ENCODE data around the gene MFAP4. TPM values are rescaled to one million over a fixed set of nuclear protein-coding genes. Genes with fewer than 3 reads are reported as not detected.

The MFAP4 gene
- total RNA-seq, 1 experiment from 2014 or later: 0.52 TPM

DNA sequence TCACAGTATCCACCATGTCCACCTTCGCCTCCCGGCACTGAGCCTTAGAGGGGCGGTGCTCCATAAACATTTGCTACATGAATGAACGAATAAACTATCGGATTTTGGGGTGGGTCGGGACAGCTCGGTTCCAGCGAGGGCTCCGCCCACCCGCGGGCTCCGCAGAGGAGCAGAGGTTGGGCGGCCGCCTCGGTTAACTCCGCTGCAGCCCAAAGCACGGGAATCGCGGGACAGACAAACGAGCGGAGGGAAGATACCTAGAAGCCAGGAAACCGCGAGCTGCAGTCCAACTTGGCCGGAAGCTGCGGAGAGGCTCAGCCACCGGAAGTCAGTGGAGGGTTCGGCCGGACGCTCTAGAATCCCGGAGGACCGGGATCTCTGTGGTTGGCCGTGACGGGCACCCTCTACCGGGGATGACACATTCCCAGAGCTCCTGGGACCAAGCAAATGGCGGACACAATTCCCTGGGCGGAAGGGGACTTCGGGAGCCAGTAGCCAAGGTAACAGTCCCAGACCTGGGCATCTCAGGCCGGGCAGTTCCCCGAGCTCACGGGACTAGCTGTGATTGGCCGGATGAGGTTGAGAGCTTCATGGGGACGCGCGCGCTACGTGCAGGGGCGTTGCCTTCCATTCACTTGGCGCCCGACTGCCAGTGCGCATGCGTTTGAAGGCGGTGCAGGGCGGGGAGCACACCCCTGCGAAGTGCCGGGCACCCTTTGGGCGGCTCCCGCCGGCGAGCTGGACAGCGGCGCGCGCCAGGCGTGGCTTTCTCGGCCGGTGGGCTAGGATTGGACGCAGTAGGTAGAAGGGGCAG, 9.2 kb downstream of the MFAP4 start:
- no TSS peak for BruUV-seq (replicated peaks)
- ChIA-PET POLR2A (interaction anchor here (0.5 to 2.2 kb wide), 12 partner anchors 9 to 389 kb away, joined by 3 to 13 read pairs (median 4); partner anchors contain the start of genes ALDH3A2, B9D1 and MFAP4), CTCF (interaction anchor here (0.7 to 2.3 kb wide), 10 partner anchors 12 to 389 kb away, joined by 3 to 41 read pairs (median 6); partner anchors contain the start of gene B9D1), RAD21 (ENCODE audit: low non-redundant PET in 1 of 2, low total read pairs in 2 of 2, uncharacterized antibody in 2 of 2, unreplicated experiment in 2 of 2) (interaction anchor here (0.9 to 1.7 kb wide), 5 partner anchors 15 to 69 kb away, joined by 3 to 12 read pairs (median 4); partner anchors contain the start of gene B9D1 (in 1 of the 2))
- Histone ChIP-seq H3K4me1 (ENCODE audit: control insufficient read depth in 1 of 2, insufficient read depth in 2 of 2, low read length in 2 of 2) (peaks cover 9 to 18% of the 10 kb centered on the region in 2 experiments; a peak in 3 of 4 replicates), H3K9me2 (ENCODE audit: insufficient read depth) (no peaks in the 10 kb centered on the region), H3K36me3 (ENCODE audit: control insufficient read depth in 1 of 2, insufficient read depth in 2 of 2, low read length in 2 of 2) (peaks cover 14 to 17% of the 10 kb centered on the region in 2 experiments; a peak in 3 of 4 replicates), H3K4me3 (replicated peaks in 1 of 2; ENCODE audit: low read depth in 1 of 2, low read length in 2 of 2) (peak overlapping the region; percentile 67 to 94), H2AFZ (ENCODE audit: low read depth, low read length, poor library complexity, severe bottlenecking) (peak overlapping the region; percentile 55), H3K9me3 (ENCODE audit: control insufficient read depth in 1 of 2, insufficient read depth in 1 of 2, low read depth in 1 of 2, low read length in 2 of 2) (no peaks in the 10 kb centered on the region), H3K4me2 (ENCODE audit: low read length) (peak overlapping the region; percentile 82), H4K20me1 (ENCODE audit: insufficient read depth) (no peaks in the 10 kb centered on the region), H3K79me2 (ENCODE audit: insufficient read depth, low read length) (peaks cover 7% of the 10 kb centered on the region), H3K9ac (ENCODE audit: low read length) (peak overlapping the region; percentile 74), H3K27ac (ENCODE audit: low read depth, low read length) (peak overlapping the region; percentile 84), H3K27me3 (ENCODE audit: insufficient read depth, low read length) (no peaks in the 10 kb centered on the region)
- DNase-seq (ENCODE audit: low read depth, low spot score) (peak; percentile 96), ATAC-seq (peak; percentile 92)
- TF ChIP-seq SP1 (IDR thresholded peaks at IDR 0.05; ENCODE audit: low read depth) (peak; percentile 74), EZH2 (IDR thresholded peaks at IDR 0.05) (no peak), ZNF274 (IDR thresholded peaks at IDR 0.05; ENCODE audit: low read depth, low read length) (no peak), POLR2A (IDR thresholded peaks at IDR 0.05; ENCODE audit: borderline replicate concordance, extremely low read depth, insufficient read depth, insufficient read length) (peak; percentile 83), YY1 (IDR thresholded peaks at IDR 0.05; ENCODE audit: extremely low read depth, insufficient replicate concordance, low read depth, low read length) (peak; percentile 69), POLR2AphosphoS5 (IDR thresholded peaks at IDR 0.05; ENCODE audit: low read depth, low read length) (peak; percentile 72), ZFX (IDR thresholded peaks at IDR 0.05) (no peak), TCF7L2 (IDR thresholded peaks at IDR 0.05; ENCODE audit: borderline replicate concordance, extremely low read depth, insufficient read depth, insufficient read length) (peak; percentile 51), EZH2phosphoT487 (IDR thresholded peaks at IDR 0.05; ENCODE audit: borderline replicate concordance) (no peak), EGR1 (IDR thresholded peaks at IDR 0.05; ENCODE audit: low read depth) (no peak)
- TF ChIP-seq, protein P1, sequence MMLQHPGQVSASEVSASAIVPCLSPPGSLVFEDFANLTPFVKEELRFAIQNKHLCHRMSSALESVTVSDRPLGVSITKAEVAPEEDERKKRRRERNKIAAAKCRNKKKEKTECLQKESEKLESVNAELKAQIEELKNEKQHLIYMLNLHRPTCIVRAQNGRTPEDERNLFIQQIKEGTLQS (IDR thresholded peaks at IDR 0.05): no peak
- TF ChIP-seq, protein P2, sequence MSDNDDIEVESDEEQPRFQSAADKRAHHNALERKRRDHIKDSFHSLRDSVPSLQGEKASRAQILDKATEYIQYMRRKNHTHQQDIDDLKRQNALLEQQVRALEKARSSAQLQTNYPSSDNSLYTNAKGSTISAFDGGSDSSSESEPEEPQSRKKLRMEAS (IDR thresholded peaks at IDR 0.05): peak; percentile 76
- TF ChIP-seq, protein P3, sequence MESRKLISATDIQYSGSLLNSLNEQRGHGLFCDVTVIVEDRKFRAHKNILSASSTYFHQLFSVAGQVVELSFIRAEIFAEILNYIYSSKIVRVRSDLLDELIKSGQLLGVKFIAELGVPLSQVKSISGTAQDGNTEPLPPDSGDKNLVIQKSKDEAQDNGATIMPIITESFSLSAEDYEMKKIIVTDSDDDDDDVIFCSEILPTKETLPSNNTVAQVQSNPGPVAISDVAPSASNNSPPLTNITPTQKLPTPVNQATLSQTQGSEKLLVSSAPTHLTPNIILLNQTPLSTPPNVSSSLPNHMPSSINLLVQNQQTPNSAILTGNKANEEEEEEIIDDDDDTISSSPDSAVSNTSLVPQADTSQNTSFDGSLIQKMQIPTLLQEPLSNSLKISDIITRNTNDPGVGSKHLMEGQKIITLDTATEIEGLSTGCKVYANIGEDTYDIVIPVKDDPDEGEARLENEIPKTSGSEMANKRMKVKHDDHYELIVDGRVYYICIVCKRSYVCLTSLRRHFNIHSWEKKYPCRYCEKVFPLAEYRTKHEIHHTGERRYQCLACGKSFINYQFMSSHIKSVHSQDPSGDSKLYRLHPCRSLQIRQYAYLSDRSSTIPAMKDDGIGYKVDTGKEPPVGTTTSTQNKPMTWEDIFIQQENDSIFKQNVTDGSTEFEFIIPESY (IDR thresholded peaks at IDR 0.05; ENCODE audit: extremely low read depth, insufficient replicate concordance, low read length): no peak
- TF ChIP-seq, protein P4, sequence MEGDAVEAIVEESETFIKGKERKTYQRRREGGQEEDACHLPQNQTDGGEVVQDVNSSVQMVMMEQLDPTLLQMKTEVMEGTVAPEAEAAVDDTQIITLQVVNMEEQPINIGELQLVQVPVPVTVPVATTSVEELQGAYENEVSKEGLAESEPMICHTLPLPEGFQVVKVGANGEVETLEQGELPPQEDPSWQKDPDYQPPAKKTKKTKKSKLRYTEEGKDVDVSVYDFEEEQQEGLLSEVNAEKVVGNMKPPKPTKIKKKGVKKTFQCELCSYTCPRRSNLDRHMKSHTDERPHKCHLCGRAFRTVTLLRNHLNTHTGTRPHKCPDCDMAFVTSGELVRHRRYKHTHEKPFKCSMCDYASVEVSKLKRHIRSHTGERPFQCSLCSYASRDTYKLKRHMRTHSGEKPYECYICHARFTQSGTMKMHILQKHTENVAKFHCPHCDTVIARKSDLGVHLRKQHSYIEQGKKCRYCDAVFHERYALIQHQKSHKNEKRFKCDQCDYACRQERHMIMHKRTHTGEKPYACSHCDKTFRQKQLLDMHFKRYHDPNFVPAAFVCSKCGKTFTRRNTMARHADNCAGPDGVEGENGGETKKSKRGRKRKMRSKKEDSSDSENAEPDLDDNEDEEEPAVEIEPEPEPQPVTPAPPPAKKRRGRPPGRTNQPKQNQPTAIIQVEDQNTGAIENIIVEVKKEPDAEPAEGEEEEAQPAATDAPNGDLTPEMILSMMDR (IDR thresholded peaks at IDR 0.05 in 2 of 3, conservative IDR thresholded peaks at IDR 0.05 in 1 of 3; ENCODE audit: borderline replicate concordance in 1 of 3, insufficient read depth in 1 of 3, low read depth in 2 of 3, low read length in 2 of 3): no peak
- TF ChIP-seq, protein P5, sequence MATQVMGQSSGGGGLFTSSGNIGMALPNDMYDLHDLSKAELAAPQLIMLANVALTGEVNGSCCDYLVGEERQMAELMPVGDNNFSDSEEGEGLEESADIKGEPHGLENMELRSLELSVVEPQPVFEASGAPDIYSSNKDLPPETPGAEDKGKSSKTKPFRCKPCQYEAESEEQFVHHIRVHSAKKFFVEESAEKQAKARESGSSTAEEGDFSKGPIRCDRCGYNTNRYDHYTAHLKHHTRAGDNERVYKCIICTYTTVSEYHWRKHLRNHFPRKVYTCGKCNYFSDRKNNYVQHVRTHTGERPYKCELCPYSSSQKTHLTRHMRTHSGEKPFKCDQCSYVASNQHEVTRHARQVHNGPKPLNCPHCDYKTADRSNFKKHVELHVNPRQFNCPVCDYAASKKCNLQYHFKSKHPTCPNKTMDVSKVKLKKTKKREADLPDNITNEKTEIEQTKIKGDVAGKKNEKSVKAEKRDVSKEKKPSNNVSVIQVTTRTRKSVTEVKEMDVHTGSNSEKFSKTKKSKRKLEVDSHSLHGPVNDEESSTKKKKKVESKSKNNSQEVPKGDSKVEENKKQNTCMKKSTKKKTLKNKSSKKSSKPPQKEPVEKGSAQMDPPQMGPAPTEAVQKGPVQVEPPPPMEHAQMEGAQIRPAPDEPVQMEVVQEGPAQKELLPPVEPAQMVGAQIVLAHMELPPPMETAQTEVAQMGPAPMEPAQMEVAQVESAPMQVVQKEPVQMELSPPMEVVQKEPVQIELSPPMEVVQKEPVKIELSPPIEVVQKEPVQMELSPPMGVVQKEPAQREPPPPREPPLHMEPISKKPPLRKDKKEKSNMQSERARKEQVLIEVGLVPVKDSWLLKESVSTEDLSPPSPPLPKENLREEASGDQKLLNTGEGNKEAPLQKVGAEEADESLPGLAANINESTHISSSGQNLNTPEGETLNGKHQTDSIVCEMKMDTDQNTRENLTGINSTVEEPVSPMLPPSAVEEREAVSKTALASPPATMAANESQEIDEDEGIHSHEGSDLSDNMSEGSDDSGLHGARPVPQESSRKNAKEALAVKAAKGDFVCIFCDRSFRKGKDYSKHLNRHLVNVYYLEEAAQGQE (IDR thresholded peaks at IDR 0.05; ENCODE audit: low read depth): no peak; the same call in 1 of the 2 replicates
- intact Hi-C loops (cut with micrococcal nuclease): loop anchor here (1.0 to 5.0 kb wide), 2 partner anchors 69 to 374 kb away; no protein-coding TSS in a partner anchor
